ENCODE data around the gene NPAS1. TPM values are rescaled to one million over a fixed set of nuclear protein-coding genes. Genes with fewer than 3 reads are reported as not detected.
"Not testable (repeated sequence)": the region's sequence is repeated elsewhere in the genome, so short reads cannot be mapped to it uniquely, and the experiment has no call there.

Gene NPAS1
- total RNA-seq, 2 donors from 2014 or later = 0.47 to 0.76 TPM

- DNase-seq = no peak
- no peaks in the 10 kb centered on the region for H3K36me3 Mint-ChIP-seq (ENCODE audit: low read depth)
- H3K4me1 Mint-ChIP-seq = peaks cover 4% of the 10 kb centered on the region
- H3K27ac Mint-ChIP-seq = no peak overlapping the region
- no peaks in the 10 kb centered on the region for H3K9me3 ChIP-seq (ENCODE audit: control insufficient read depth, low read length, poor library complexity, severe bottlenecking)
- ATAC-seq = no peak
- H3K27me3 Mint-ChIP-seq = no peaks in the 10 kb centered on the region
- no peak overlapping the region for H3K4me3 Mint-ChIP-seq
These were observed 20.3 kb upstream of the NPAS1 start for GRCh38 chr19:46999377-46999776.

GRCh38 chr19:46999878-47000277 lies 19.8 kb upstream of the NPAS1 start:
- H3K4me1 Mint-ChIP-seq = peaks cover 4% of the 10 kb centered on the region
- DNase-seq = no peak
- no peaks in the 10 kb centered on the region for H3K9me3 ChIP-seq (ENCODE audit: control insufficient read depth, low read length, poor library complexity, severe bottlenecking)
- H3K27me3 Mint-ChIP-seq = no peaks in the 10 kb centered on the region
- H3K36me3 Mint-ChIP-seq (ENCODE audit: low read depth) = no peaks in the 10 kb centered on the region
- no peak overlapping the region for H3K4me3 Mint-ChIP-seq
- ATAC-seq = no peak
- H3K27ac Mint-ChIP-seq = no peak overlapping the region

- H3K4me3 Mint-ChIP-seq = no peak overlapping the region
These were observed 19.3 kb upstream of the NPAS1 start for GRCh38 chr19:47000373-47000772.

DNA sequence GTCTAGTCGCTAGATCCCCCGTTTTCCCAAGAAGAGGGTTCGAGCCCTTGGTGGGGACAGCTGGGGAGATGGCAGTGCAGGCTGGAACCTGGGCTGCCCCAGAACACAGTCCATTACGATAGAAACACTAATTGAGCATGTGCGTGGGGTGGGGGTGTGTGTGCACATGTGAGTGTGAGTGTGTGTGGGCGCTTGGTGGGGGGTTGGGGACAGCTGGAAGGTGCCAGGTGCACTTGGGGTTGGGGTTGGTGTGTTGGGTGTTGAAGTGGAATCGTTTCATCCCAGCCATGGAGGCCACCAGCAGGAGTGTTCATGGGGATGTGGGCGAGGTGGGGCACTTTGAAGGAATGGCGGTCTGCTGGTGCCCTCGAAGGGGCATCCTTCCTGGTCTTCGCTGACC lies 18.1 kb upstream of the NPAS1 start:
- Mint-ChIP-seq H3K4me1 (peaks cover 4% of the 10 kb centered on the region), H3K4me3 (no peak overlapping the region), H3K36me3 (ENCODE audit: low read depth) (no peaks in the 10 kb centered on the region), H3K27ac (no peak overlapping the region), H3K27me3 (no peaks in the 10 kb centered on the region)
- H3K9me3 ChIP-seq (ENCODE audit: control insufficient read depth, low read length, poor library complexity, severe bottlenecking) = no peaks in the 10 kb centered on the region
- no peak for ATAC-seq
- no peak for DNase-seq

More at GRCh38 chr19:47000373-47000772, 19.3 kb upstream of the NPAS1 start:
- H3K9me3 ChIP-seq (ENCODE audit: control insufficient read depth, low read length, poor library complexity, severe bottlenecking) = no peaks in the 10 kb centered on the region
- DNase-seq (no peak), ATAC-seq (no peak)
- H3K27me3 Mint-ChIP-seq = no peaks in the 10 kb centered on the region
- H3K4me1 Mint-ChIP-seq = peaks cover 4% of the 10 kb centered on the region
- no peak overlapping the region for H3K27ac Mint-ChIP-seq
- H3K36me3 Mint-ChIP-seq (ENCODE audit: low read depth) = no peaks in the 10 kb centered on the region

DNA sequence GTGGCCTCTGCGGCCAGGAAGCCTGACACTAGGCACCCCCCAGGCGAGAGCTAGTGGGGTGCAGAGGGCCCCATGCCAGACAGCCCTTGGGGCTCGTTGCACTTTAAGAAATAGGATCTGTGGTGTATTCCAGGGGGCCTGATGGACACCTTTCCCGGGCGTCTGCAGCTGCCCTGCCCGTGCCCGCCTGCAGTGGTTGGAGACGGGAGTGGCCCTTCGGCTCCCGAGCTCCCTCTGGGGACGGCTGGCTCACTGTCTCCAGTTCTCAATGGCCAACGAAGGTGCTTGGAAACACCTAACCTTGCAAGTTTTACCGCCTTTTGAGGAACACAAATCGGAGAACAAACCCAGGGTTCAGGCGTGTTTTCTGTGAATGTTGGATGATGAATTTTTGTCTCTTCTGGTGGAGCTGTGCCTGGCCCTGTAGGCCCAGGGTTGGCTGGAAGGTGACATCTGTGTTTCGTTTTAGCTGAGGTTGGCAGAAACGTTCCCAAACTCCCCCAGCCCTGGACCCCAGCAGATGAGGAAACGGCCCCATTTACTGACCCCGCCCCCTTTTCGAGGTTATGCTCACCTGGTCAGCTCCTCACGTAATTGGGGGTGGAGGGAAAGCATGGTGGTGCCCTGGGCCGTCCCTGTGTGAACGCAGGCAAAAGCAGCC lies 17.4 kb upstream of the NPAS1 start:
- H3K9me3 ChIP-seq (ENCODE audit: control insufficient read depth, low read length, poor library complexity, severe bottlenecking) = no peaks in the 10 kb centered on the region
- Mint-ChIP-seq H3K4me1 (peaks cover 4% of the 10 kb centered on the region), H3K36me3 (ENCODE audit: low read depth) (no peaks in the 10 kb centered on the region), H3K27ac (no peak overlapping the region), H3K27me3 (no peaks in the 10 kb centered on the region), H3K4me3 (no peak overlapping the region)
- DNase-seq = no peak
- ATAC-seq = no peak

GRCh38 chr19:47002853-47003610 lies 16.6 kb upstream of the NPAS1 start:
- H3K9me3 ChIP-seq (ENCODE audit: control insufficient read depth, low read length, poor library complexity, severe bottlenecking) = no peaks in the 10 kb centered on the region
- H3K27ac Mint-ChIP-seq = no peak overlapping the region
- ATAC-seq (no peak), DNase-seq (no peak)
- H3K27me3 Mint-ChIP-seq = no peaks in the 10 kb centered on the region
- H3K4me3 Mint-ChIP-seq = no peak overlapping the region
- peaks cover 6% of the 10 kb centered on the region for H3K4me1 Mint-ChIP-seq
- no peaks in the 10 kb centered on the region for H3K36me3 Mint-ChIP-seq (ENCODE audit: low read depth)

GRCh38 chr19:47003611-47004465 lies 15.8 kb upstream of the NPAS1 start:
- Mint-ChIP-seq H3K27me3 (no peaks in the 10 kb centered on the region), H3K36me3 (ENCODE audit: low read depth) (no peaks in the 10 kb centered on the region), H3K4me1 (peaks cover 9% of the 10 kb centered on the region), H3K27ac (no peak overlapping the region), H3K4me3 (no peak overlapping the region)
- ATAC-seq (no peak), DNase-seq (no peak)
- no peaks in the 10 kb centered on the region for H3K9me3 ChIP-seq (ENCODE audit: control insufficient read depth, low read length, poor library complexity, severe bottlenecking)

GRCh38 chr19:47005164-47005641 lies 14.4 kb upstream of the NPAS1 start:
- no peaks in the 10 kb centered on the region for H3K36me3 Mint-ChIP-seq (ENCODE audit: low read depth)
- no peak for DNase-seq
- peaks cover 9% of the 10 kb centered on the region for H3K4me1 Mint-ChIP-seq
- no peaks in the 10 kb centered on the region for H3K27me3 Mint-ChIP-seq
- no peak overlapping the region for H3K27ac Mint-ChIP-seq
- no peak for ATAC-seq
- H3K9me3 ChIP-seq (ENCODE audit: control insufficient read depth, low read length, poor library complexity, severe bottlenecking) = no peaks in the 10 kb centered on the region
- H3K4me3 Mint-ChIP-seq = no peak overlapping the region

DNA sequence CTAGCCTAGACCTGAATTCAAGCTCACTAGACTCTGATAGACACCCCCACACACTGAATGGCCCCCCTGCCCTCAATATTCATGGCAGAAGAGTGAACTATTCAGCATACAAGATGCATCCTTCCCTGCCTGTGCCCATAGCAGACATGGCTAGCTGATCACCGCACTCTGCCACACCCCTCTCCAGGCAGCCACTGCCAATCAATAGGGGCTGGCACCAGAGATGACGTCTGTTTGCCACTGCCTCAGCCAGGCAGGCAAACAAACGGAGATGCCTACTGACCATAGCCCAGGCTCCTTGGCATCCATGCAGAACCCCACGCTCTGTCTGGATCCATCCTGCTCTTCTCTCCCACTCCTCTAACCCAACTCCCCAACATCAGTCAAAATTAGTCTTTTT lies 13.8 kb upstream of the NPAS1 start:
- Mint-ChIP-seq H3K36me3 (ENCODE audit: low read depth) (no peaks in the 10 kb centered on the region), H3K4me3 (no peak overlapping the region), H3K27me3 (no peaks in the 10 kb centered on the region), H3K4me1 (peaks cover 9% of the 10 kb centered on the region), H3K27ac (no peak overlapping the region)
- DNase-seq = no peak
- ATAC-seq = peak; percentile 36
- H3K9me3 ChIP-seq (ENCODE audit: control insufficient read depth, low read length, poor library complexity, severe bottlenecking) = no peaks in the 10 kb centered on the region

GRCh38 chr19:47006496-47006895 lies 13.1 kb upstream of the NPAS1 start:
- Mint-ChIP-seq H3K4me1 (peaks cover 9% of the 10 kb centered on the region), H3K27ac (no peak overlapping the region), H3K27me3 (no peaks in the 10 kb centered on the region), H3K4me3 (no peak overlapping the region), H3K36me3 (ENCODE audit: low read depth) (no peaks in the 10 kb centered on the region)
- no peak for DNase-seq
- H3K9me3 ChIP-seq (ENCODE audit: control insufficient read depth, low read length, poor library complexity, severe bottlenecking) = no peaks in the 10 kb centered on the region
- ATAC-seq = no peak

DNA sequence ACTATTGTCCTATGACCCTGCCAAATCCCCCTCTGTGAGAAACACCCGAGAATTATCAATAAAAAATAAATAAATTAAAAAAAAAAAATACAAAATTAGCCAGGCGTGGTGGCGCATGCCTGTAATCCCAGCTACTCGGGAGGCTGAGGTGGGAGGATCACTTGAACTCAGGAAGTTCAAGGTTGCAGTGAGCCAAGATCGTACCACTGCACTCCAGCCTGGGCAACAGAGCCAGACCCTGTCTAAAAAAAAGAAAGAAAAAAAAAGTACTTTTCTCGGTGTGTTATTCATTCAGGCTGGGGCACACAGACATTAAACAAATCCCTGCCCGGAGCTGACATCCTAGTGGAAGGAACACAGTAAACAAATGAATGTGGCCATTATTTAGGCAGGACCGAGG lies 9.1 kb upstream of the NPAS1 start:
- H3K36me3 Mint-ChIP-seq (ENCODE audit: low read depth); H3K4me3 Mint-ChIP-seq; DNase-seq; H3K9me3 ChIP-seq (ENCODE audit: control insufficient read depth, low read length, poor library complexity, severe bottlenecking); ATAC-seq; H3K27me3 Mint-ChIP-seq; H3K27ac Mint-ChIP-seq: not testable (repeated sequence)
- H3K4me1 Mint-ChIP-seq = peaks cover 14% of the 10 kb centered on the region

DNA sequence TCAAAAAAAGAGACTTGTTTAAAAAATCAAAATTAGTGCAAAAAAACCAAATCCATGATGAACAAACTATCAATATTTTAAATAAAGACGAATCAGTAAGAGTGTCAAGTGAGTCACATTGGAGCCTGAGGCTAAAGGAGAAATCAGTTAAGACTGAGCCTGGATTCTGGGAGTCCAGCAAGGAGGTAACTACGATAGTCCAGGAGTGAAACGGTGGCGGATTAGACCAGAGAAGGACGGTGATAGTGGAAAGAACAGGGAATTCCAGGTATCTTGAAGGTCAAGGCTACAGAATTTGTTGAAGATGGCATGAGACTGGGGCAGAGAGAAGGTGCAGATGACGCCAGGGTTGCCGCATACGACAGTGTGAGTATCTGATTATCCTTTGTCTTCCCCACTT lies 7.0 kb upstream of the NPAS1 start:
- no peaks in the 10 kb centered on the region for H3K9me3 ChIP-seq (ENCODE audit: control insufficient read depth, low read length, poor library complexity, severe bottlenecking)
- no peaks in the 10 kb centered on the region for H3K36me3 Mint-ChIP-seq (ENCODE audit: low read depth)
- ATAC-seq = no peak
- no peak for DNase-seq
- peak overlapping the region; percentile 84 for H3K27ac Mint-ChIP-seq
- peaks cover 10% of the 10 kb centered on the region for H3K27me3 Mint-ChIP-seq
- peaks cover 14% of the 10 kb centered on the region for H3K4me1 Mint-ChIP-seq
- no peak overlapping the region for H3K4me3 Mint-ChIP-seq

DNA sequence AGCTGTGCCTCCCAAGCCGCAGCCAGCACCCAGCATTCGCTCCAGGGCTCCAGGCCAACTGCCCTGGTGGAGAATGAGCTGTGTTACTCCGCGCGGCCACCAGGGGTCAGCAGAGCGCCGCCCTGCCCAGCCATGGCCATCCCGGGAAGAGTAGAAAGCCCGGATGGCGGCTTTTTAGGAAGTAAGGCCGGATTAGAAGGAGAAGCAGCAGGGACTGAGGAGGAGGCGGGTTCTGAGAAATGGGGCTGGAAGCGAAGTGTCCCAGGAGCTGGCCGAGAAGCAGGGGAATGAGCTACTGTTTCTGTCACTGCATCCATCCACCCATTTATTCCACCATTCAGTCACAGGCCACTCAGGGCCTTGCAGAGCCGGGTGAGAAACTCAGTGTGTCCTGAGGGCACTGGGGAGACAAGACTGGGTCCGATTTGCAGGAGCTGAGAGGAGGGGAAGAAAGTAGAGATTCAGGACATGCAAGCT lies 6.6 kb upstream of the NPAS1 start:
- Mint-ChIP-seq H3K36me3 (ENCODE audit: low read depth) (no peaks in the 10 kb centered on the region), H3K27me3 (peaks cover 10% of the 10 kb centered on the region), H3K4me3 (no peak overlapping the region), H3K27ac (peak overlapping the region; percentile 84), H3K4me1 (peaks cover 11% of the 10 kb centered on the region)
- DNase-seq (peak; percentile 53 to 61 (median 54)), ATAC-seq (peak; percentile 88)
- H3K9me3 ChIP-seq (ENCODE audit: control insufficient read depth, low read length, poor library complexity, severe bottlenecking) = no peaks in the 10 kb centered on the region

All from T-helper 17 cell (primary cell).